ENCODE results near the gene THUMPD3.

Gene THUMPD3

GRCh38 chr3:9340472-9340902, 22.4 kb upstream of the THUMPD3 start:
- no peaks in the 10 kb centered on the region for H3K4me1 ChIP-seq (ENCODE audit: control insufficient read depth, insufficient read depth, low read length)
- no peak overlapping the region for H3K27ac ChIP-seq (ENCODE audit: low read depth, low read length)
- no peak overlapping the region for H3K9ac ChIP-seq (ENCODE audit: low read length)
- no peak overlapping the region for H3K4me3 ChIP-seq (ENCODE audit: low read depth, low read length)
- no peaks in the 10 kb centered on the region for H3K27me3 ChIP-seq (ENCODE audit: control insufficient read depth, insufficient read depth, low read length)
- no peaks in the 10 kb centered on the region for H3K9me3 ChIP-seq (ENCODE audit: control insufficient read depth, insufficient read depth, low read depth, low read length)
- H3K36me3 ChIP-seq (ENCODE audit: control insufficient read depth, insufficient read depth, low read length), result no peaks in the 10 kb centered on the region

GRCh38 chr3:9342696-9343095, 20.2 kb upstream of the THUMPD3 start:
- Histone ChIP-seq H3K4me3 (ENCODE audit: low read depth, low read length) (no peak overlapping the region), H3K9ac (ENCODE audit: low read length) (no peak overlapping the region), H3K4me1 (ENCODE audit: control insufficient read depth, insufficient read depth, low read length) (no peaks in the 10 kb centered on the region; the same call in 1 of the 2 replicates), H3K27me3 (ENCODE audit: control insufficient read depth, insufficient read depth, low read length) (no peaks in the 10 kb centered on the region), H3K36me3 (ENCODE audit: control insufficient read depth, insufficient read depth, low read length) (no peaks in the 10 kb centered on the region), H3K9me3 (ENCODE audit: control insufficient read depth, insufficient read depth, low read depth, low read length) (no peaks in the 10 kb centered on the region), H3K27ac (ENCODE audit: low read depth, low read length) (no peak overlapping the region)

DNA sequence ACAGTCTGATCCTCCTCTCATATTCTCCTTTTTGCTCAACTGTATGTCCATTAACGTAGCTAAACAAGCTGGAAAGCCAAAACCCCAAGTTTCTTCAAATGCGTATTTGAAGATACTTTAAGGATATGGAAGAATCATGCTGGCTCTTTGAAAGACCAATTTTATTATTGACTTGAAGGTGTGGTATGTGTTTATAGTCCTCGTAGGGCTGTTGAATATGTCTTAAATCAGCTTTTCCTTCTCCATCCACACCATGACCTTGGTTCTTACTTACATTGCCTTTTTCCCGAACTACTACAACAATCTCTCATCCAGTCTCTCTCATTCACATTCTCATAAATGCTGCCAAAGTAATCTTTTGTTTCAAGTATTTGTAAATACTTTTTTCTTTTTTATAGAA, 19.7 kb upstream of the THUMPD3 start:
- Histone ChIP-seq H3K27me3 (ENCODE audit: control insufficient read depth, insufficient read depth, low read length) (no peaks in the 10 kb centered on the region), H3K4me3 (ENCODE audit: low read depth, low read length) (no peak overlapping the region)

DNA sequence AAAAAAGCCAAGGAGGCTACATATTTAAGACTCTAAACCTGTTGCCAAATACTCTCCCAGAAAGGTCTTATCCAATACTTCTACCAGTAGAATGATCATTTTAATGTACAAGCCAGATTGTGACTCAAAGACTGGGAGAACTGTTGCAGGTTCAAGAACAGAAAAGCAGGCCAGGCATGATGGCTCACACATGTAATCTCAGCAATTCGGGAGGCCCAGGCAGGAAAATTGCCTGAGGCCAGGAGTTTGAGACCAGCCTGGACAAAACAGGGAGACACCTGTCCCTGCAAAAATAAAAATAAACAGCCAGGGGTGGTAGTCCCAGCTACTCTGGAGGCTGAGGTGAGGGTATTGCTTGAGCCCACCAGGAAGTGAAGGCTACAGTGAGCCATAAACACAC, 17.8 kb upstream of the THUMPD3 start:
- no peak overlapping the region for H3K4me3 ChIP-seq (ENCODE audit: low read depth, low read length)
- H3K9me3 ChIP-seq (ENCODE audit: control insufficient read depth, insufficient read depth, low read depth, low read length), result no peaks in the 10 kb centered on the region
- no peaks in the 10 kb centered on the region for H3K36me3 ChIP-seq (ENCODE audit: control insufficient read depth, insufficient read depth, low read length)
- H3K9ac ChIP-seq (ENCODE audit: low read length), result no peak overlapping the region
- H3K27me3 ChIP-seq (ENCODE audit: control insufficient read depth, insufficient read depth, low read length), result no peaks in the 10 kb centered on the region
- no peaks in the 10 kb centered on the region; the same call in 1 of the 2 replicates for H3K4me1 ChIP-seq (ENCODE audit: control insufficient read depth, insufficient read depth, low read length)
- no peak overlapping the region for H3K27ac ChIP-seq (ENCODE audit: low read depth, low read length)

More for the DNA sequence above, 19.7 kb upstream of the THUMPD3 start:
- H3K27ac ChIP-seq (ENCODE audit: low read depth, low read length), result no peak overlapping the region
- H3K4me1 ChIP-seq (ENCODE audit: control insufficient read depth, insufficient read depth, low read length), result no peaks in the 10 kb centered on the region; the same call in 1 of the 2 replicates
- H3K9ac ChIP-seq (ENCODE audit: low read length), result no peak overlapping the region
- no peaks in the 10 kb centered on the region for H3K9me3 ChIP-seq (ENCODE audit: control insufficient read depth, insufficient read depth, low read depth, low read length)
- no peaks in the 10 kb centered on the region for H3K36me3 ChIP-seq (ENCODE audit: control insufficient read depth, insufficient read depth, low read length)

- no peaks in the 10 kb centered on the region for H3K27me3 ChIP-seq (ENCODE audit: control insufficient read depth, insufficient read depth, low read length)
- no peak overlapping the region for H3K27ac ChIP-seq (ENCODE audit: low read depth, low read length)
- no peaks in the 10 kb centered on the region for H3K9me3 ChIP-seq (ENCODE audit: control insufficient read depth, insufficient read depth, low read depth, low read length)
- H3K4me1 ChIP-seq (ENCODE audit: control insufficient read depth, insufficient read depth, low read length), result no peaks in the 10 kb centered on the region; the same call in 1 of the 2 replicates
- H3K4me3 ChIP-seq (ENCODE audit: low read depth, low read length), result no peak overlapping the region
- H3K9ac ChIP-seq (ENCODE audit: low read length), result no peak overlapping the region
- H3K36me3 ChIP-seq (ENCODE audit: control insufficient read depth, insufficient read depth, low read length), result no peaks in the 10 kb centered on the region
Observed at GRCh38 chr3:9346141-9346540, 16.7 kb upstream of the THUMPD3 start.

DNA sequence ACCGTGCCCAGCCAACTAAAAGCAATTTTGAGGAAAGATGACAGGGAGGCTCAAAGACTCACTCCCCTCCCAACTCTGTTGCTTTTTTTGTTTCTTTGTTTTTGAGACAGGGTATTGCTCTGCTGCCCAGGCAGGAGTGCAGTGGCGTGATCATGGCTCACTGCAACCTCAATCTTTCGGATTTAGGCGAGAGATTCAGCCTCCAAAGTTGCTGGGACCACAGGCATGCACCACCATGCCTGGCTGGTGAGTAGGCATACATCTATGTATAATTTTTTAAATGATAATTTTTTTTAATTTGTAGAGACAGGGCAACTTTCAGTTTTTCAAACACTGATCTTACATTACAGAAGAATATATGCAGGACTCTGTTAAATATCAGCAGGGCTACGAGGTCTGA, 15.8 kb upstream of the THUMPD3 start:
- Histone ChIP-seq H3K9me3 (ENCODE audit: control insufficient read depth, insufficient read depth, low read depth, low read length) (no peaks in the 10 kb centered on the region), H3K27me3 (ENCODE audit: control insufficient read depth, insufficient read depth, low read length) (no peaks in the 10 kb centered on the region), H3K27ac (ENCODE audit: low read depth, low read length) (no peak overlapping the region), H3K9ac (ENCODE audit: low read length) (no peak overlapping the region), H3K36me3 (ENCODE audit: control insufficient read depth, insufficient read depth, low read length) (no peaks in the 10 kb centered on the region), H3K4me3 (ENCODE audit: low read depth, low read length) (no peak overlapping the region), H3K4me1 (ENCODE audit: control insufficient read depth, insufficient read depth, low read length) (peaks cover 9% of the 10 kb centered on the region)

GRCh38 chr3:9347887-9348286, 15.0 kb upstream of the THUMPD3 start:
- Histone ChIP-seq H3K9ac (ENCODE audit: low read length) (no peak overlapping the region), H3K9me3 (ENCODE audit: control insufficient read depth, insufficient read depth, low read depth, low read length) (no peaks in the 10 kb centered on the region), H3K4me3 (ENCODE audit: low read depth, low read length) (no peak overlapping the region), H3K4me1 (ENCODE audit: control insufficient read depth, insufficient read depth, low read length) (peaks cover 15% of the 10 kb centered on the region), H3K27ac (ENCODE audit: low read depth, low read length) (no peak overlapping the region), H3K27me3 (ENCODE audit: control insufficient read depth, insufficient read depth, low read length) (no peaks in the 10 kb centered on the region), H3K36me3 (ENCODE audit: control insufficient read depth, insufficient read depth, low read length) (no peaks in the 10 kb centered on the region)

- Histone ChIP-seq H3K27ac (ENCODE audit: low read depth, low read length) (no peak overlapping the region), H3K36me3 (ENCODE audit: control insufficient read depth, insufficient read depth, low read length) (no peaks in the 10 kb centered on the region), H3K4me1 (ENCODE audit: control insufficient read depth, insufficient read depth, low read length) (peaks cover 19% of the 10 kb centered on the region), H3K4me3 (ENCODE audit: low read depth, low read length) (no peak overlapping the region), H3K9me3 (ENCODE audit: control insufficient read depth, insufficient read depth, low read depth, low read length) (no peaks in the 10 kb centered on the region), H3K9ac (ENCODE audit: low read length) (no peak overlapping the region), H3K27me3 (ENCODE audit: control insufficient read depth, insufficient read depth, low read length) (no peaks in the 10 kb centered on the region)
Observed at GRCh38 chr3:9349321-9350117, 13.3 kb upstream of the THUMPD3 start.

GRCh38 chr3:9351709-9352126, 11.1 kb upstream of the THUMPD3 start:
- no peak overlapping the region for H3K4me3 ChIP-seq (ENCODE audit: low read depth, low read length)
- H3K27ac ChIP-seq (ENCODE audit: low read depth, low read length), result no peak overlapping the region
- H3K9ac ChIP-seq (ENCODE audit: low read length), result no peak overlapping the region
- peaks cover 19% of the 10 kb centered on the region for H3K4me1 ChIP-seq (ENCODE audit: control insufficient read depth, insufficient read depth, low read length)
- H3K36me3 ChIP-seq (ENCODE audit: control insufficient read depth, insufficient read depth, low read length), result no peaks in the 10 kb centered on the region
- no peaks in the 10 kb centered on the region for H3K27me3 ChIP-seq (ENCODE audit: control insufficient read depth, insufficient read depth, low read length)
- no peaks in the 10 kb centered on the region for H3K9me3 ChIP-seq (ENCODE audit: control insufficient read depth, insufficient read depth, low read depth, low read length)

DNA sequence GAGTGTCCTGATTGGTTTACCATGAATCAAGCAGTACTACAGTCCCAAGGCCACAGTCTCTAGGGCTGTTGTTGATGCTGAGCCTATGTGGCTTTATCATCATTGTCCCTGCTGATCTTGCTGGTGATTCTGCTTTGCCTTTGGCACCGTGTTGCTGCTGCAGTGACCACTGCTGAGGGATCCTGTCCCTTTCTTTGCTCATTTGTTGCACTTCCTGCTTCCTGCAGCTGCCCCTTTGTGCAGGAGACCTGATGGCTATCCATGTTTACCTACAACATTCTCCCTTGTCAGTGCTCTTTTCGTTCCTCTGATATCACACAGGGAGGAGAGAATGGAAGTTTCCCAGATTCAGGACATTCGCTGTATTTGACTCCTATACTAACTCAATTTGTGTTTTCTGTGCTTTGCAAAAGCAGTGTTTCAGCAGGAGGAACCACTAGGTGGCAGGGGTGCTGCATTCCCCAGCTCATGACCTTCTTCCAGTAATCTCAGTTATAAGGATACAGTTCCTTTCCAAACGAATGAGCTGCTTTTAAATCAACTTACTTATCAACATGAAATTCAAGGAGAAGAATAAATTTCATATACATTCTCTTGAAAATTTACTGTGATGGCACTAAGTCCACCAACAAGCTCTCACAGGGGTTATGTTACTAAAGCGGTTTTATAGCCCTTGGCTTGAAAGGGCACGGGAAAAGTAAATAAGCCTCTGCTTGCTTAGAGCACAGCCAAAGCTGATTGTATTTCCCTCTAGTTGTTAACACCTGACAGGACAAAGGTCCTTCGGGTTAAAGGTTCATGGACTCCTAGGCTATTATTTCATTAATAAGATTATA, 9.7 kb upstream of the THUMPD3 start:
- peak overlapping the region; percentile 46 for H3K9ac ChIP-seq (ENCODE audit: low read length)
- H3K4me1 ChIP-seq (ENCODE audit: control insufficient read depth, insufficient read depth, low read length), result peaks cover 19% of the 10 kb centered on the region
- H3K9me3 ChIP-seq (ENCODE audit: control insufficient read depth, insufficient read depth, low read depth, low read length), result no peaks in the 10 kb centered on the region
- H3K27me3 ChIP-seq (ENCODE audit: control insufficient read depth, insufficient read depth, low read length), result no peaks in the 10 kb centered on the region
- H3K4me3 ChIP-seq (ENCODE audit: low read depth, low read length), result no peak overlapping the region
- no peak overlapping the region for H3K27ac ChIP-seq (ENCODE audit: low read depth, low read length)
- no peaks in the 10 kb centered on the region for H3K36me3 ChIP-seq (ENCODE audit: control insufficient read depth, insufficient read depth, low read length)
